ENCODE data around the gene DUSP9. TPM values are rescaled to one million over a fixed set of nuclear protein-coding genes. Genes with fewer than 3 reads are reported as not detected.

The DUSP9 gene
- total RNA-seq, 1 donor from 2014 or later = 1.3 TPM

- peaks cover 7% of the 10 kb centered on the region for H3K4me1 Mint-ChIP-seq (ENCODE audit: unreplicated experiment)
- H3K9me3 Mint-ChIP-seq (ENCODE audit: unreplicated experiment) = peaks cover 7% of the 10 kb centered on the region
- H3K36me3 Mint-ChIP-seq (ENCODE audit: unreplicated experiment) = no peaks in the 10 kb centered on the region
- no peak for TF ChIP-seq CTCF (IDR thresholded peaks at IDR 0.05)
- no peak for DNase-seq (ENCODE audit: extremely low spot score, unreplicated experiment)
- H3K4me3 Mint-ChIP-seq (ENCODE audit: unreplicated experiment) = no peak overlapping the region
- no peak overlapping the region for H3K27ac Mint-ChIP-seq (ENCODE audit: unreplicated experiment)
- peaks cover 11% of the 10 kb centered on the region for H3K27me3 Mint-ChIP-seq (ENCODE audit: unreplicated experiment)
Observed at GRCh38 chrX:153606503-153606902, 40.5 kb upstream of the DUSP9 start.

GRCh38 chrX:153608376-153608775 lies 38.6 kb upstream of the DUSP9 start:
- Mint-ChIP-seq H3K27me3 (ENCODE audit: unreplicated experiment) (peaks cover 11% of the 10 kb centered on the region), H3K4me3 (ENCODE audit: unreplicated experiment) (no peak overlapping the region), H3K27ac (ENCODE audit: unreplicated experiment) (no peak overlapping the region), H3K9me3 (ENCODE audit: unreplicated experiment) (peaks cover 7% of the 10 kb centered on the region), H3K4me1 (ENCODE audit: unreplicated experiment) (peaks cover 14% of the 10 kb centered on the region), H3K36me3 (ENCODE audit: unreplicated experiment) (no peaks in the 10 kb centered on the region)
- TF ChIP-seq CTCF (IDR thresholded peaks at IDR 0.05) = no peak
- no peak for DNase-seq (ENCODE audit: extremely low spot score, unreplicated experiment)

GRCh38 chrX:153608806-153609205 lies 38.2 kb upstream of the DUSP9 start:
- peaks cover 14% of the 10 kb centered on the region for H3K4me1 Mint-ChIP-seq (ENCODE audit: unreplicated experiment)
- H3K27ac Mint-ChIP-seq (ENCODE audit: unreplicated experiment) = no peak overlapping the region
- H3K9me3 Mint-ChIP-seq (ENCODE audit: unreplicated experiment) = peaks cover 11% of the 10 kb centered on the region
- H3K36me3 Mint-ChIP-seq (ENCODE audit: unreplicated experiment) = no peaks in the 10 kb centered on the region
- no peak for DNase-seq (ENCODE audit: extremely low spot score, unreplicated experiment)
- no peak overlapping the region for H3K4me3 Mint-ChIP-seq (ENCODE audit: unreplicated experiment)
- peaks cover 14% of the 10 kb centered on the region for H3K27me3 Mint-ChIP-seq (ENCODE audit: unreplicated experiment)
- TF ChIP-seq CTCF (IDR thresholded peaks at IDR 0.05) = no peak

- peak overlapping the region; percentile 54 for H3K4me3 Mint-ChIP-seq (ENCODE audit: unreplicated experiment)
- TF ChIP-seq CTCF (IDR thresholded peaks at IDR 0.05) = peak; percentile 81
- peak; percentile 91 for DNase-seq (ENCODE audit: extremely low spot score, unreplicated experiment)
Observed at GRCh38 chrX:153609917-153610835, 36.8 kb upstream of the DUSP9 start.

GRCh38 chrX:153610836-153611213 lies 36.2 kb upstream of the DUSP9 start:
- Mint-ChIP-seq H3K27ac (ENCODE audit: unreplicated experiment) (no peak overlapping the region), H3K27me3 (ENCODE audit: unreplicated experiment) (peaks cover 26% of the 10 kb centered on the region), H3K9me3 (ENCODE audit: unreplicated experiment) (peaks cover 11% of the 10 kb centered on the region), H3K4me3 (ENCODE audit: unreplicated experiment) (peak overlapping the region; percentile 54), H3K36me3 (ENCODE audit: unreplicated experiment) (no peaks in the 10 kb centered on the region), H3K4me1 (ENCODE audit: unreplicated experiment) (peaks cover 14% of the 10 kb centered on the region)
- no peak for DNase-seq (ENCODE audit: extremely low spot score, unreplicated experiment)
- TF ChIP-seq CTCF (IDR thresholded peaks at IDR 0.05) = no peak

More at GRCh38 chrX:153609917-153610835, 36.8 kb upstream of the DUSP9 start:
- Mint-ChIP-seq H3K9me3 (ENCODE audit: unreplicated experiment) (peaks cover 11% of the 10 kb centered on the region), H3K27me3 (ENCODE audit: unreplicated experiment) (peaks cover 22% of the 10 kb centered on the region), H3K27ac (ENCODE audit: unreplicated experiment) (no peak overlapping the region), H3K36me3 (ENCODE audit: unreplicated experiment) (no peaks in the 10 kb centered on the region), H3K4me1 (ENCODE audit: unreplicated experiment) (peaks cover 14% of the 10 kb centered on the region)
